OCI-LY1 (cell line): ENCODE data around the gene GLT8D1.

ENCODE experiments used
- EZH2 ChIP-seq: fragments of 200-600 bp; sonication (generic), shearing (Covaris generic); IDR thresholded peaks from 2 replicates; pipeline ENCODE4 v1.8.0; 2017; ENCODE audit warnings: borderline replicate concordance, mixed run types, mild to moderate bottlenecking, antibody characterized with exemption, low read length, moderate library complexity, mixed read lengths
- TF ChIP-seq, protein P1 (sequence below): fragments of 200-600 bp; sonication (generic), shearing (Covaris generic); IDR thresholded peaks from 2 replicates; pipeline ENCODE4 v1.5.1; 2017; ENCODE audit warnings: mild to moderate bottlenecking, antibody characterized with exemption, low read length, moderate library complexity, mixed read lengths

DNA sequence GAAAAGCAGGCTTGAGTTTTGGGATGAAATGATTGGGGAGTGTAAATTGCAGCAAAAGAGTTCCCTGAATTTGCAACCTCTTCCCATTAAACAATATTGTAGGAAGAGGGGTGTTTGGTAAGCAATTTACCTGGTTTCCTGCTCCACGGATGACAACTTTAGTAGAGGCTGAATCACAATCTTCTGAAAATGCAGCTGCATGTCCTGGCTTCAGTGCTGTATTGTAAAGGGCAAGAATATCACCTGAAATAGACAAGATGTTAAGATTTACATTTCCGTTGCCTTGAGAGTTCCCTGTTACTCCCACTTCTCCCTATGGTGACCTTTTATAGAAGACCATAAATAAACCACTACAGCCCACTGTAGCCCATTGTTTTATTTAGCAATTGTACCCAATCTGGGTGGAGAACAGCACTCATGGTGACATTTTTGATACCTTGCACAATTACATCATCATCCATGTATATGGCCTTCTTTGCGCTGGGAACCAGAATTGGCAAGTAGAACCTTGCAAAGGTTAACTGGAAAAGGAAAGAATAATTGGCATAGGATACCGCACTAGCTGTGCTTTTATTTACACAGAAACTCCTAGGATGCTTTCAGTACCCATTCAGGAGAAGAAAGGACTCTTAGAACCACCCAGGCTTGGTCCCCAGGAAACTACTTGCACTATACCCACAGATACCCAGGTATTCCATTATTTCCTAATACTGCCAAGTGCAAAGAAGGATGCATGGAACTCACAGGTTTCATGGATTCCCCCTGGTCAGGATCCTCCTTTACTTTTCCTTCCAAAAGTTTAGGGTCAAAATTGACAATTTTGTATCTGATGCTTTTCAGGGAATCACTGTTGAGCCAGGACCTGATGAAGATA, 9.6 kb downstream of the GLT8D1 start:
- TF ChIP-seq, protein P1, sequence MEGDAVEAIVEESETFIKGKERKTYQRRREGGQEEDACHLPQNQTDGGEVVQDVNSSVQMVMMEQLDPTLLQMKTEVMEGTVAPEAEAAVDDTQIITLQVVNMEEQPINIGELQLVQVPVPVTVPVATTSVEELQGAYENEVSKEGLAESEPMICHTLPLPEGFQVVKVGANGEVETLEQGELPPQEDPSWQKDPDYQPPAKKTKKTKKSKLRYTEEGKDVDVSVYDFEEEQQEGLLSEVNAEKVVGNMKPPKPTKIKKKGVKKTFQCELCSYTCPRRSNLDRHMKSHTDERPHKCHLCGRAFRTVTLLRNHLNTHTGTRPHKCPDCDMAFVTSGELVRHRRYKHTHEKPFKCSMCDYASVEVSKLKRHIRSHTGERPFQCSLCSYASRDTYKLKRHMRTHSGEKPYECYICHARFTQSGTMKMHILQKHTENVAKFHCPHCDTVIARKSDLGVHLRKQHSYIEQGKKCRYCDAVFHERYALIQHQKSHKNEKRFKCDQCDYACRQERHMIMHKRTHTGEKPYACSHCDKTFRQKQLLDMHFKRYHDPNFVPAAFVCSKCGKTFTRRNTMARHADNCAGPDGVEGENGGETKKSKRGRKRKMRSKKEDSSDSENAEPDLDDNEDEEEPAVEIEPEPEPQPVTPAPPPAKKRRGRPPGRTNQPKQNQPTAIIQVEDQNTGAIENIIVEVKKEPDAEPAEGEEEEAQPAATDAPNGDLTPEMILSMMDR: no peak
- no peak for TF ChIP-seq EZH2
